GM12878 (cell line): ENCODE measurements around the gene VAV2. TPM values are rescaled to one million over a fixed set of nuclear protein-coding genes. Genes with fewer than 3 reads are reported as not detected.

Experiments
- BCL11A ChIP-seq: IDR thresholded peaks from 2 replicates; pipeline ENCODE4 v1.6.1; 2011; ENCODE audit warnings: low read depth, low read length
- CBX5 ChIP-seq: sonication (generic); IDR thresholded peaks from 2 replicates; pipeline ENCODE4 v1.6.1; 2016; ENCODE audit warnings: low read depth, moderate library complexity, mild to moderate bottlenecking, inconsistent platforms
- EP300 ChIP-seq, 2 experiments: fragments of 150-350 bp in 1 of 2; IDR thresholded peaks; 2 replicates each; pipeline ENCODE4 v1.6.1; 2011 to 2012; ENCODE audit warnings: low read depth in 2 of 2, low read length in 2 of 2, borderline replicate concordance in 1 of 2, improper control_type of control experiment in 1 of 2, inconsistent platforms in 1 of 2; ENCODE audit not compliant: control insufficient read depth in 1 of 2
- GATAD2B ChIP-seq: fragments of 450-650 bp; conservative IDR thresholded peaks from 2 replicates; pipeline ENCODE4 v1.6.1; 2017; ENCODE audit warnings: low read depth, mild to moderate bottlenecking, moderate library complexity
- HDAC2 ChIP-seq: fragments of 200-600 bp; sonication (generic); IDR thresholded peaks from 2 replicates; pipeline ENCODE4 v1.6.1; 2017
- NBN ChIP-seq: fragments of 450-650 bp; IDR thresholded peaks from 2 replicates; pipeline ENCODE4 v1.6.1; 2016
- NFYA ChIP-seq: IDR thresholded peaks from 2 replicates; pipeline ENCODE4 v1.6.1; 2011; ENCODE audit warnings: low read depth, mild to moderate bottlenecking, low read length, improper control_type of control experiment, borderline replicate concordance
- POU2F2 ChIP-seq: IDR thresholded peaks from 3 replicates; pipeline ENCODE4 v1.6.1; 2011; ENCODE audit warnings: low read depth, mild to moderate bottlenecking, low read length, borderline replicate concordance
- SIN3A ChIP-seq: IDR thresholded peaks from 2 replicates; pipeline ENCODE4 v1.6.1; 2012; ENCODE audit warnings: low read depth, low read length, improper control_type of control experiment
- SP1 ChIP-seq: IDR thresholded peaks from one replicate; pipeline ENCODE4 v1.6.1; 2011; ENCODE audit warnings: low read depth, low read length
- TCF3 ChIP-seq: IDR thresholded peaks from 2 replicates; pipeline ENCODE4 v1.6.1; 2012; ENCODE audit warnings: low read depth, mild to moderate bottlenecking, low read length, borderline replicate concordance; ENCODE audit not compliant: insufficient read depth
- ZNF207 ChIP-seq: fragments of 450-650 bp; IDR thresholded peaks from 2 replicates; pipeline ENCODE4 v1.6.1; 2014; ENCODE audit warnings: antibody characterized with exemption, mild to moderate bottlenecking, borderline replicate concordance
- ZNF622 ChIP-seq: fragments of 450-650 bp; IDR thresholded peaks from 2 replicates; pipeline ENCODE4 v1.6.1; 2017; ENCODE audit warnings: mild to moderate bottlenecking, inconsistent platforms
- polyA plus RNA-seq, 11 experiments: library from polyadenylated mRNA; depleted of rRNA in 4 of 11; unstranded in 6 of 11; stranded (reverse) in 5 of 11; fragments of >200 nt; fragmentation: Nextera tagmentation in 4 of 11; fragmentation: Illumina TruSeq in 1 of 11; extraction: Ambion mirVana in 4 of 11; extraction: Trizol in 1 of 11; gene quantifications; 1 replicate in 1 of 11; 2 replicates in 10 of 11; pipeline versions ENCODE4 v1.2.1 to v1.2.3, GENCODE V29; 2011 to 2016; ENCODE audit warnings: inconsistent platforms in 2 of 11, missing spikeins in 2 of 11, low read depth in 1 of 11
- total RNA-seq, 4 experiments: library from RNA; depleted of rRNA in 3 of 4; stranded (reverse); fragments of >200 nt in 3 of 4; fragmentation: Illumina TruSeq in 1 of 4; extraction: Trizol in 1 of 4; gene quantifications; 2 replicates each; pipeline versions ENCODE4 v1.2.1 to v1.2.3, GENCODE V29; 2013 to 2021
- TF ChIP-seq, protein P1 (sequence below): IDR thresholded peaks from 2 replicates; pipeline ENCODE4 v1.6.1; 2011; ENCODE audit warnings: borderline replicate concordance, low read depth, mild to moderate bottlenecking, moderate library complexity, mixed read lengths, low read length; ENCODE audit not compliant: insufficient read depth; ENCODE audit errors: extremely low read length
- TF ChIP-seq, protein P2 (sequence below): IDR thresholded peaks from 2 replicates; pipeline ENCODE4 v1.6.1; 2012; ENCODE audit warnings: improper control_type of control experiment, low read depth, low read length; ENCODE audit not compliant: insufficient replicate concordance
- TF ChIP-seq, protein P3 (sequence below): fragments of 450-650 bp; formaldehyde crosslinking; IDR thresholded peaks from 2 replicates; pipeline ENCODE4 v1.5.0; 2022; ENCODE audit warnings: mild to moderate bottlenecking, missing genetic modification characterization
- TF ChIP-seq, protein P4 (sequence below): fragments of 450-650 bp; IDR thresholded peaks from 2 replicates; pipeline ENCODE4 v1.6.1; 2018; ENCODE audit warnings: mild to moderate bottlenecking, low read depth, moderate library complexity; ENCODE audit not compliant: partially characterized antibody

VAV2 gene
- total and polyA plus RNA-seq, 10 of the 15 experiments (the other 5 are each of a cell fraction or from before 2014, with no cell fraction given) = 0.13 to 43.9 (median 16.9) TPM

DNA sequence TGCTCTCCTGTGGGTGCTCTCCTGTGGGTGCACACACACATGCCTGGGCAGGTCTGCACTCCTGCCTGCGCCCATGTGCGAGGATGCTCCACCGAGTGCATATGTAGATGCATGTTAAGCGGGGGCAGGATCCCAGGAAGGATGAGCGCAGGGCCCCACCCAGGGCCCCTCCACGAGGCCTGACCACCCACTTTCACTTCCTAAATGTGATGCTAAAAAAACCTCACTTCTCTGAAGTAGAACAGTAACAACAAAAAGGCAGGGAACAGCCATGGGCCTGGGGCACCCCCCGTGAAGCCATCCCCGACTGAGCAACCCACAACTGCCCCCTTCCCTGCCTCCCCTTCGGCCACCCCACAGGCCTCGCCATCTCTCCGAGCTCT lies 205.8 kb downstream of the VAV2 start (continued):
- no peak for TF ChIP-seq SIN3A
- no peak for TF ChIP-seq NBN
- TF ChIP-seq, protein P1, sequence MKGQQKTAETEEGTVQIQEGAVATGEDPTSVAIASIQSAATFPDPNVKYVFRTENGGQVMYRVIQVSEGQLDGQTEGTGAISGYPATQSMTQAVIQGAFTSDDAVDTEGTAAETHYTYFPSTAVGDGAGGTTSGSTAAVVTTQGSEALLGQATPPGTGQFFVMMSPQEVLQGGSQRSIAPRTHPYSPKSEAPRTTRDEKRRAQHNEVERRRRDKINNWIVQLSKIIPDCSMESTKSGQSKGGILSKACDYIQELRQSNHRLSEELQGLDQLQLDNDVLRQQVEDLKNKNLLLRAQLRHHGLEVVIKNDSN = no peak
- 0 out of 2 replicates have a peak, but pooled peaks have one; percentile 38 for TF ChIP-seq GATAD2B
- no peak for TF ChIP-seq NFYA
- TF ChIP-seq EP300 (IDR thresholded peaks at IDR 0.05; ENCODE audit: borderline replicate concordance in 1 of 2, control insufficient read depth in 1 of 2, low read depth in 2 of 2, low read length in 2 of 2) = 0 out of 4 replicates have a peak, but pooled peaks of 1 of the 2 experiments have one; percentile 49
- TF ChIP-seq, protein P2, sequence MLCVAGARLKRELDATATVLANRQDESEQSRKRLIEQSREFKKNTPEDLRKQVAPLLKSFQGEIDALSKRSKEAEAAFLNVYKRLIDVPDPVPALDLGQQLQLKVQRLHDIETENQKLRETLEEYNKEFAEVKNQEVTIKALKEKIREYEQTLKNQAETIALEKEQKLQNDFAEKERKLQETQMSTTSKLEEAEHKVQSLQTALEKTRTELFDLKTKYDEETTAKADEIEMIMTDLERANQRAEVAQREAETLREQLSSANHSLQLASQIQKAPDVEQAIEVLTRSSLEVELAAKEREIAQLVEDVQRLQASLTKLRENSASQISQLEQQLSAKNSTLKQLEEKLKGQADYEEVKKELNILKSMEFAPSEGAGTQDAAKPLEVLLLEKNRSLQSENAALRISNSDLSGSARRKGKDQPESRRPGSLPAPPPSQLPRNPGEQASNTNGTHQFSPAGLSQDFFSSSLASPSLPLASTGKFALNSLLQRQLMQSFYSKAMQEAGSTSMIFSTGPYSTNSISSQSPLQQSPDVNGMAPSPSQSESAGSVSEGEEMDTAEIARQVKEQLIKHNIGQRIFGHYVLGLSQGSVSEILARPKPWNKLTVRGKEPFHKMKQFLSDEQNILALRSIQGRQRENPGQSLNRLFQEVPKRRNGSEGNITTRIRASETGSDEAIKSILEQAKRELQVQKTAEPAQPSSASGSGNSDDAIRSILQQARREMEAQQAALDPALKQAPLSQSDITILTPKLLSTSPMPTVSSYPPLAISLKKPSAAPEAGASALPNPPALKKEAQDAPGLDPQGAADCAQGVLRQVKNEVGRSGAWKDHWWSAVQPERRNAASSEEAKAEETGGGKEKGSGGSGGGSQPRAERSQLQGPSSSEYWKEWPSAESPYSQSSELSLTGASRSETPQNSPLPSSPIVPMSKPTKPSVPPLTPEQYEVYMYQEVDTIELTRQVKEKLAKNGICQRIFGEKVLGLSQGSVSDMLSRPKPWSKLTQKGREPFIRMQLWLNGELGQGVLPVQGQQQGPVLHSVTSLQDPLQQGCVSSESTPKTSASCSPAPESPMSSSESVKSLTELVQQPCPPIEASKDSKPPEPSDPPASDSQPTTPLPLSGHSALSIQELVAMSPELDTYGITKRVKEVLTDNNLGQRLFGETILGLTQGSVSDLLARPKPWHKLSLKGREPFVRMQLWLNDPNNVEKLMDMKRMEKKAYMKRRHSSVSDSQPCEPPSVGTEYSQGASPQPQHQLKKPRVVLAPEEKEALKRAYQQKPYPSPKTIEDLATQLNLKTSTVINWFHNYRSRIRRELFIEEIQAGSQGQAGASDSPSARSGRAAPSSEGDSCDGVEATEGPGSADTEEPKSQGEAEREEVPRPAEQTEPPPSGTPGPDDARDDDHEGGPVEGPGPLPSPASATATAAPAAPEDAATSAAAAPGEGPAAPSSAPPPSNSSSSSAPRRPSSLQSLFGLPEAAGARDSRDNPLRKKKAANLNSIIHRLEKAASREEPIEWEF = no peak
- no peak for TF ChIP-seq SP1
- TF ChIP-seq, protein P3, sequence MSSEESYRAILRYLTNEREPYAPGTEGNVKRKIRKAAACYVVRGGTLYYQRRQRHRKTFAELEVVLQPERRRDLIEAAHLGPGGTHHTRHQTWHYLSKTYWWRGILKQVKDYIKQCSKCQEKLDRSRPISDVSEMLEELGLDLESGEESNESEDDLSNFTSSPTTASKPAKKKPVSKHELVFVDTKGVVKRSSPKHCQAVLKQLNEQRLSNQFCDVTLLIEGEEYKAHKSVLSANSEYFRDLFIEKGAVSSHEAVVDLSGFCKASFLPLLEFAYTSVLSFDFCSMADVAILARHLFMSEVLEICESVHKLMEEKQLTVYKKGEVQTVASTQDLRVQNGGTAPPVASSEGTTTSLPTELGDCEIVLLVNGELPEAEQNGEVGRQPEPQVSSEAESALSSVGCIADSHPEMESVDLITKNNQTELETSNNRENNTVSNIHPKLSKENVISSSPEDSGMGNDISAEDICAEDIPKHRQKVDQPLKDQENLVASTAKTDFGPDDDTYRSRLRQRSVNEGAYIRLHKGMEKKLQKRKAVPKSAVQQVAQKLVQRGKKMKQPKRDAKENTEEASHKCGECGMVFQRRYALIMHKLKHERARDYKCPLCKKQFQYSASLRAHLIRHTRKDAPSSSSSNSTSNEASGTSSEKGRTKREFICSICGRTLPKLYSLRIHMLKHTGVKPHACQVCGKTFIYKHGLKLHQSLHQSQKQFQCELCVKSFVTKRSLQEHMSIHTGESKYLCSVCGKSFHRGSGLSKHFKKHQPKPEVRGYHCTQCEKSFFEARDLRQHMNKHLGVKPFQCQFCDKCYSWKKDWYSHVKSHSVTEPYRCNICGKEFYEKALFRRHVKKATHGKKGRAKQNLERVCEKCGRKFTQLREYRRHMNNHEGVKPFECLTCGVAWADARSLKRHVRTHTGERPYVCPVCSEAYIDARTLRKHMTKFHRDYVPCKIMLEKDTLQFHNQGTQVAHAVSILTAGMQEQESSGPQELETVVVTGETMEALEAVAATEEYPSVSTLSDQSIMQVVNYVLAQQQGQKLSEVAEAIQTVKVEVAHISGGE = no peak
- TF ChIP-seq BCL11A = 0 out of 2 replicates have a peak, but pooled peaks have one; percentile 43
- no peak for TF ChIP-seq TCF3
- TF ChIP-seq ZNF207 = no peak
- TF ChIP-seq, protein P4, sequence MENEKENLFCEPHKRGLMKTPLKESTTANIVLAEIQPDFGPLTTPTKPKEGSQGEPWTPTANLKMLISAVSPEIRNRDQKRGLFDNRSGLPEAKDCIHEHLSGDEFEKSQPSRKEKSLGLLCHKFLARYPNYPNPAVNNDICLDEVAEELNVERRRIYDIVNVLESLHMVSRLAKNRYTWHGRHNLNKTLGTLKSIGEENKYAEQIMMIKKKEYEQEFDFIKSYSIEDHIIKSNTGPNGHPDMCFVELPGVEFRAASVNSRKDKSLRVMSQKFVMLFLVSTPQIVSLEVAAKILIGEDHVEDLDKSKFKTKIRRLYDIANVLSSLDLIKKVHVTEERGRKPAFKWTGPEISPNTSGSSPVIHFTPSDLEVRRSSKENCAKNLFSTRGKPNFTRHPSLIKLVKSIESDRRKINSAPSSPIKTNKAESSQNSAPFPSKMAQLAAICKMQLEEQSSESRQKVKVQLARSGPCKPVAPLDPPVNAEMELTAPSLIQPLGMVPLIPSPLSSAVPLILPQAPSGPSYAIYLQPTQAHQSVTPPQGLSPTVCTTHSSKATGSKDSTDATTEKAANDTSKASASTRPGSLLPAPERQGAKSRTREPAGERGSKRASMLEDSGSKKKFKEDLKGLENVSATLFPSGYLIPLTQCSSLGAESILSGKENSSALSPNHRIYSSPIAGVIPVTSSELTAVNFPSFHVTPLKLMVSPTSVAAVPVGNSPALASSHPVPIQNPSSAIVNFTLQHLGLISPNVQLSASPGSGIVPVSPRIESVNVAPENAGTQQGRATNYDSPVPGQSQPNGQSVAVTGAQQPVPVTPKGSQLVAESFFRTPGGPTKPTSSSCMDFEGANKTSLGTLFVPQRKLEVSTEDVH = no peak
- no peak for TF ChIP-seq HDAC2
- no peak for TF ChIP-seq CBX5
- no peak for TF ChIP-seq ZNF622
- TF ChIP-seq POU2F2 = peak; percentile 58; the same call in 1 of the 3 replicates
